Measurements from ENCODE around the gene WDFY1.

Gene WDFY1

DNA sequence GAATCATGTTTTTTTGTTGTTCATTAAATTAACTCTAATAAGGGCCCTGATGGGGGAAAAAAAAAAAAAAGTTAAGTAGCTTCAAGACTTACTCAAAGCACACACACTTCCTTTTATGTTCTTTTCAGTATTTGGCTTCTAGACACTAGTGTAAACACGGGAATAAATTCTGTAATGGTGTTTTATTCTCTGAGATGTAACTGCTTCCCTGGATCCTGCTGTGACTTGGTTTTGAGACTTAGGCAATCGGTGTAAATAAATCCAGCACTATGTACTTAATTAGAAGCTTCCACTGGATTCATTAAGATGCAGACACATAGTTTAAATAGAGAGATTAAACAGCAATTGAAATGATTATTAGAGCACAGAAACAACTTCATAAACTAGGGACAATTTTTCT lies 81.6 kb downstream of the WDFY1 start:
- in situ Hi-C loops (cut with HindIII; ENCODE audit: low sequenced_read_pairs): no loop called here

DNA sequence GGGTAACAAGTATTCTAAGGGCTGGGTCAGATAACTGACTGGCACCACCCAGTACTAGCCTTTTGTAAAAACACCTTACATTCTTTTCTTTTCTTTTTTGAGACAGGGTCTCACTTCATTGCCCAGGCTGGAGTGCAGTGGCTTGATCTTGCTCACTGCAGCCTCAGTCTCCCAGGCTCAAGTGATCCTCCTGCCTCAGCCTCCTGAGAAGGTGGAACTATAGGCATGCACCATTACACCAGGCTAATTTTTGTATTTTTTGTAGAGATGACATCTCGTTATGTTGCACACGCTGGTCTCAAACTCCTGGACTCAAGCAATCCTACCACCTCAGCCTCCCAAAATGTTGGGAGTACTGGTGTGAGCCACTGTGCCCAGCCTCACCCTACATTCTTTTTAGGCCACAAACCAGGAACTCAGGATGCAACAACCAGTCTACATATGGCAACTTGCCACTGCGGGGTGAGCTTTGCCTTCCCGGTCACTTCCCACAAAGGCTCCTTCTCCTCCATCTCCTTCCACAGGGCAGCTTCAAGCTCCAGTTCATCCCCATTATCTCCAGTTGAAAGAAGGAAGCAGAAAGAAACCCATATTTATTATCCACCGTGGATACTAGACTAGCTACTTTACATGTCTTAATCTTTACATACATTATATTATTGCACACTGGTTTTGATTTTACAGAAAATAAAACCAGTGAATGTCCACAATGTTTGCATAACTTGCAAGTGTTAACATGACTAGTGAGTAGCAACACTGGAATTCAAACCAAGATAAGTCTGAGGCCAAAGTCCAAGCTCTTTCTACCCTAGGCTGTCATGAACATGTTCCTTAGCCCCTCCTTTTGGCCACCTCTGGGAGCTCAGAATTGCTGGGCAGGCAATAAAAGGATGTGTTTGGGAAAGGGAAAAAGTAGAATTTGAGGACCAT lies 84.1 kb downstream of the WDFY1 start:
- in situ Hi-C loops (cut with HindIII; ENCODE audit: low sequenced_read_pairs): no loop called here

DNA sequence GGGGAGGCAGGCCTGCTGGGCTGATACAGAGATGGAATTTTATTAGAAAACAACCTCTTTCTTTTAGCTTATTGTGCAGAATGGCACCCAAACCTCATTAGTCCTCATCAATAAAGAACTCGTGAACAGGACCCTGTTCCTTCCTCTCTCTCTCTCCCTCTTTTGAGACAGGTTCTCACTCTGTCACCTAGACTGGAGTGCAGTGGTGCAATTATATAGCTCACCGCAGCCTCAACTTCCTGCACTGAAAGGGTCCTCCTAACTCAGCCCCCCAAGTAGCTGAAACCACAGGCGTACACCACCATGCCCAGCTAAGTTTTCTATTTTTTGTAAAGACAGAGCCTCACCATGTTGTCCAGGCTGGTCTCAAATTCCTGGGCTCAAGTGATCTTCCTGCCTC lies 86.1 kb downstream of the WDFY1 start:
- in situ Hi-C loops (cut with HindIII; ENCODE audit: low sequenced_read_pairs): no loop called here

DNA sequence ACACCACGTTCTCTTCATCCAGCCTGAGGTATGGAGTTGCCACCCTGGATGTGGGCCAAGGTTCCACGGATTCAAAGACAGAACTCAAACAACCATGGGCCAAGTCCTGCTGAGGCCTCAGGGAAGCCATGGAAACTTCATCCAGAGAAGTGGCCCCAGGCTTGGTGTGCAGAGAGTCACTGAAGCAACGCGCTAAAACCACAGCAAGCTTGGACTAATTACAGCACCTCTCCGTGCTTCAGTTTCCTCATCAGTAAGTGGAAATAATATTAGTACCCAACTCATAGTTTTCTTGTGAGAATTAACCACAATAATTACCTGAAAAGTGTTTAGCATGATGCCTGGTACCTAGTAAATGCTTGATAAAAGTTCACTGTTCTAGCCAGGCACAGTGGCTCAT lies 88.6 kb downstream of the WDFY1 start:
- in situ Hi-C loops (cut with HindIII; ENCODE audit: low sequenced_read_pairs): no loop called here

DNA sequence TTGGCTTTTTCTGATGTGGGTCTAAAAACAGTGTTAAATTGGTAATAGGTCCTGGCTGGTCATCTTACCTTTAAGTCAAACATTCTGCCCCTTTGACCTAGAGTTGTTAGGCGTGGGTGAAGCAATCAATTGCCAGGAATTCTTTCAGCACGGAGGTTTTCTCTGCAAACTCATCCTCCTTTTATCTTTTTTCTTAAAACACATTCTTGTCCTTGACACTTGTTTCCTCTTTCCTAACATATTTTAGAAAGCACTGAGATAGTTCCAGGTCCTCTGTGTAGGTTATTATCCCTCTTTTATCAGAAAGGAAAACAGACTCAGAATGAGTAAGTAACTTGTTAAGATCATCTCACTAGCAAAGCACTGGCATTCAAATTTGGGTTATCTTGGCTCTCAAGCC lies 89.1 kb downstream of the WDFY1 start:
- in situ Hi-C loops (cut with HindIII; ENCODE audit: low sequenced_read_pairs): no loop called here

DNA sequence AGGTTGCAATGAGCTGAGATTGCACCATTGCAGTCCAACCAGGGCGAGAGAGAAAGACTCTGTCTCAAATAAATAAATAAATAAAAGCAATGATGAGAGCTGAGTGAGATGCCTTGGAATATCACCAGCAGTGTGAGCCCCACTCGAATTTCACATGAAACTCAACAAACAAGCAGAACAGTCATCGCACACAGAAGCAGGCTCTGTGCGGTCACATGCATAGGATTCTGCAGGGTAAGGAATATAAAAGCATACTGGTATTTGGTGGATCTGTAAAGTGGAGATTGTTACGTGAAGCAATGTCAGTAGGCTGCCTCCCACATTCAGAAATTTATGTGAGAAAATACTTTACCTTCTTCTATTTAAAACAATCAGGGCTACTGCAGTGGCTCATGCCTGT lies 89.7 kb downstream of the WDFY1 start:
- in situ Hi-C loops (cut with HindIII; ENCODE audit: low sequenced_read_pairs): no loop called here

DNA sequence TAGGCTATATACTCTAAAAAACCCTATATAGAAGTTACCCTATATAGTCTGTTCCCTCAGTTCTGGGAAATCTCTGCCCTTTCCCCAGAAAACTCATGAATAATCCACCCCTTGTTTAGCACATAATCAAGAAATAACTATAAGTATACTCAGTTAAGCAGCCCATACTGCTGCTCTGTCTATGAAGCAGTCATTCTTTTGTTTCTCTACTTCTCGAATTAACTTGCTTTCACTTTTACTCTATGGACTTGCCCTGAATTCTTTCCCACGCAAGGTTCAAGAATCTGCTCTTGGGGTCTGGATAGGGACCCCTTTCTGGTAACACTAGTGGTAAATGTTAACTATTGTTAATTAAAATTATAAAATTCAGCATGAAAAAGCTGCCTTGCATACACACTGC lies 90.4 kb downstream of the WDFY1 start:
- in situ Hi-C loops (cut with HindIII; ENCODE audit: low sequenced_read_pairs): no loop called here

DNA sequence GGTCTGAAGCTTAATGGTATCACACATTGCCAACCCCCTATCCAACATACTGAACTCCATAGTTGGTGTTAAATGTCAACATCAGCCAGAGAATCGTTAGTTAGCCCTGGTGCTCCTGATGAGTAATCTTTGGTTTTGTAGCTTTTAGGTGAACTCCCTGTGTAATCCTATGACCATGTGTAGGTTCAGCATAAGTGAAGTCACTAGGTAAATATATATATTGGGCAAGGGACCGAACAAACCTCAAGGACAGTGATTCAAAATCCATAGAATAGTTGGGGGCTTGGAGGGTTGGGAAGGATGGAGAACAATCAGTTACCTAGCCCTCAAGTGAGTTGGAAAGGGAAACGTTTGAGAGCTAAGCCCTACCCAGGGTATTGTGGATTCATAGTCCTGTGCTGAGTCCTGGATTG lies 91.7 kb downstream of the WDFY1 start:
- in situ Hi-C loops (cut with HindIII; ENCODE audit: low sequenced_read_pairs): no loop called here

DNA sequence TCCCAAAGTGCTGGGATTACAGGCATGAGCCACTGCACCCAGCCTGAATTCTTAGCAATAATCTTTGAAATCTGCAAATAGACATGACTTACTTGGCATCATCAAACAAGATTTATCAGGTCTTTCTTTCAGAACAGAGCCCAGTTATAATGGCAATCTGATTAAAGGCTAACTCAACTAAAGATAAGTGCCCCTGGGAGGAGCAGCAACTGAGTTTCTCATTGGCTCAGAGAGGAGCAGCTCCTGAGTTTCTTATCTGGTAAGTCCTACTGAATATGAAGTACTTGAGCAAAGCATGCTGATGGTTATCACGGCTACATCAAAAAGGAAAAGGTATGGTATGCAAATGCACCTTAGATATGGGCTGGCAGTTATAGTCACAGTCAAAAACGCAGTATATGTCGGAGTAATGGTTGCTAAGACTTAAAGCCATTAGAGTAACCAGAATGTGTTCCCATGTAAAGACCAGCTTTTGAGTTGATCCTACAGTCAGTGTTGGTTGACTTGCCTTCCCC lies 92.8 kb downstream of the WDFY1 start:
- in situ Hi-C loops (cut with HindIII; ENCODE audit: low sequenced_read_pairs): no loop called here

DNA sequence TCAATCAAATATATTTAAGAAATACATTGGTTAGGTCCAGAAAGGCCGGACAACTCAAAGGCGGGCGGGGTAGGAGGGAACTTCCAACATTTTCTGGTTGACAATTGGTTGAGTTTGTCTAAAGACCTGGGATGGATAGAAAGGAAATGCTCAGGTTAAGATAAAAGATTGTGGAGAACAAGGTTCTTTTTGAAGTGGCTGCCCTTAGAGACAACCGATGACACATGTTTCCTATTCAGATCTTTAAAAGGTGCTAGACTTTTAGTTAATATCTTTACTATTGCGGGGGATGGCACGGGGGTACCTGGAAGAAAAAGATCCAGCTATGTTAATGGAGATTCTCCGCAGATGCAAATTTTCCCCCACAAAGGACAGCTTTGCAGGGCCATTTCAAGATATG lies 97.7 kb downstream of the WDFY1 start:
- in situ Hi-C loops (cut with HindIII; ENCODE audit: low sequenced_read_pairs): no loop called here

DNA sequence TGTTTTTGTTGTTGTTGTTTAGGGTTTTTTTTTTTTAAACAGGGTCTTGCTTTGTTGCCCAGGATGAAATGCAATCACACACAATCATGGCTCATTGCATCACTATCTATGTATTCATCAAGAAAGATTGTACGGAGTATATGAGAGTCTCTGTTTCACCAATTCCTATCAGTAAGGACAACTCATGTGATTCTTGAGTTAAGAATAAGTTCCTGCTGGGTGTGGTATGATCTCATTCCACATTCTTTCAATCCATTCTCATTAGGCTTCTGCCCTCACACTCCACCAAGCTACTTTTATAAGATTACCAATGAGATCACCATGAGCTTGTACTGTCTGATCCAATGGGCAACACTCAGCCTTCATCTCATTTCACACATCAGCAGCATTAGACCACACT lies 98.6 kb downstream of the WDFY1 start:
- in situ Hi-C loops (cut with HindIII; ENCODE audit: low sequenced_read_pairs): no loop called here

DNA sequence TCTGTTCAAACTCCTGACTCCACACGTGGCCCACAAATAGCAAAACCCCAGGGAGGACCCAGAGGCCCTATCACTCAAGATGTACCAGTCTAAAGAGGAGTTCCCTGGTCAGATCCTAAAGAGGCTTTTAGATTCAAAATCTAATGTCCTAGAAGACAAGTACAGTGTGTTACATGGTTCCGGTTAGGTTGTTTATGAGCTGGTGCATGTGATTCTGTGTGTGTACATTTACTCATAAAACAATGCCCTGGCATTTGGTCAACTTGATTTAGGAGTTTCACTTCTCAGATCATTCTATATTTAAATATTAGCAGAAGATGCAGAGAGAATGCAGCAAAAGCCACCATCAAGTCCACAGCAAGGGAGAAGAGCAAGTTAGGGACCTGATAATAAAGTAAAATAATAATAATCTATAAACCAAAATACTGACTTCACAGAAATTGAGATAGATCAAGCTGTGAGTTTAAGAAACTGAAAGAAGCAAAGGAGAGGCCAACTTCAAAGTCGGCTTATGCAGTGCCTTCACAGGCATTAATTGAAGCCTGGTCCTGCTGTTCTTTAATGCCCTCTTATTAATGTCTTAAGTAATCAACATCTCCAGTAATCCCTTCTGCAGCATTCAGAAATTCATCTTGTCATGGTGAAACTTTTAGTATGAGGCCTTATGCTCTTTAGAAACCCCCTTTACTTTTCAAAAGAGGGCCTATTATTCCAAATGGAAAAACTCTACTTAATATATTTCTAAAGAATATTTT lies 103.5 kb downstream of the WDFY1 start:
- in situ Hi-C loops (cut with HindIII; ENCODE audit: low sequenced_read_pairs): no loop called here

DNA sequence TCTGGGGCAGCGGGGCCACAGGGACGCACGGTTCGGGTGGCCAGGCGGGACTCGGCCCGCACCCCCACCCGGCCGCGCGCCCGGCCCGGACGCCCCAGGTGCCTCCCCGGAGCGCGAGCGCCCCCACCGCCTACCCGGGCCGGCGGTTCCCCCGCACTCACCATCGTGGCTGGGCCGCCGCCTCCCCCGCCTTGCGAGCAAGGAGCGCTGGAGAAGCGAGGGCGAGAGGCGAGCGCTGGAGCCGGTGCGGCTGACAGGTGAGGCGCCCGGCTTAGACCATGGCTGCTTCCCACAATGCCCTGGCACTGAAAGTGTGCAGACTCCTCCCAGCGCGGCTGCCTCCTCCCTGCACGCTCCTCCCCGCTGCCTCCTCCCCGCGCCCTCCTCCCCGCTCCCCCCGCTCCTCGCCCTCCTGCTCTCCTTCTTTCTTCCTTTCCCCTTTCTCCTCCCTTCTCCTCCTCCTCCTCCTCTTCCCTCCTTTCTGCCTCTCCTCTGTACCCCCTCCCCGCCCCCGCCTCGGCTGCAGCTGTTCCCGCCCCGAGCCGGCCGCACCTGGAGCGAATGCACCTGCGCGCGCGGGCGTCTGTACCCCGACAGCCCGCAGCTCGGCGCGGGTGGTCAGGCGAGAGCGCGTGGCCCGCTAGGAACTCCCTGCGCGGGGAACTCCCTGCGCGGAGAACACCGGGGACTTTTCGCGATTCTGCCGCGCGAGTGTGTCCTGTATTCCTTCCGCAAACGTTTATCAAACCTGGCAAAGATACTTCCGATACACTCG lies 107.7 kb downstream of the WDFY1 start, which contains the start of gene AP1S3:
TSS of gene AP1S3 (minus strand) at position 296 of the 775 bp plus-strand sequence. CDS start at position 164, 132 bp downstream.
- in situ Hi-C loops (cut with HindIII; ENCODE audit: low sequenced_read_pairs): no loop called here

DNA sequence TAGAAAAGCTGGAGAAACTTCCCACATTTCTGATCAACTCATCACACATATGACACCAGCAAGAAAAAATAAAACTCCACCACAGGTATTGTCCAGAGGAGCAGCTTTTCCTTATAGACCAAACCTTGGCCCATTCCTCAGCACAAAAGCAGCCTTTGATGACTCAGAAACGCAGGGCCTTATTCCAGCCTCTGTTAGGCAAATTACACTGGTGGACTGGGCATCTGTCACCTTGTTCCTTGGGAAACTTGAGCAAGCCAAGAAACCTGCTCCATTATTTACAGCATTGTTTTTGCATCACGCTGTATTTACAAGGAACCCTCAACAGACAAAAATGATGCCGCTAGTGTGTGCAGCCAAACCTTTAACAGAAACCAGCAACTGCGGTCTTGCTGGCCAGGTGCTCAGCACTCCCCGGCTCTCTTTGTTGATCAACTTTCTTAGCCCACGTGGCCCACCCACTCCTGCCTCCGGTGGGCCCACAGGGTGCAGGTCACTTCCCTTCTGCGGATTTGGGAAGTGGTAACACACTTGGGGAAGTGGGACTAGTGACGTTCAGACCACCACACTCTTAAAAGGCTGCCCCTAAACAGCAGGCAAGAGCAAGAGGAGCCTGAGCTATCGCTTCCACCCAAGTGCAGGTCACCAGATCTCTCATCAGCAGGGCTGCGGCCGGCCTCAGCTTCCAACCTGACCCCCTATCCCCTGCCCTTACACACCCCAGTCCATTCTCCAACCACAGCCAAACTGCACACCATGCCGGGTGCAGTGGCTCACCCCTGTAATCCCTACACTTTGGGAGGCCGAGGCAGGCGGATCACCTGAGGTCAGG lies 109.2 kb downstream of the WDFY1 start:
- in situ Hi-C loops (cut with HindIII; ENCODE audit: low sequenced_read_pairs): no loop called here

DNA sequence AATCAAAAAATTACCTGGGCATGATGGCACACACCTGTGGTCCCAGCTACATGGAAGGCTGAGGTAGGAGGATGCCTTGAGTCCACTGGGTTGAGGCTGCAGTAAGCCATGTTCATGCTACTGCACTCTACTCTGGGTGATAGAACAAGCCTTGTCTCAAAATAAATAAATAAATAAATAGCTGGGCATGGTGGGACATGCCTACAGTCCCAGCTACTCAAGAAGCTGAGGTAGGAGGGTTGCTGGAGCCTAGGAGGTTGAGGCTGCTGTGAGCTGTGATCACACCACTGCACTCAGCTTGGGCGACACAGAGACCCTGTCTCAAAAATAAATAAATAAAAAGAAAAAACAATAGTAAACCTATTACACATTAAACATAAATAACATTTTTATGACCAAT lies 110.7 kb downstream of the WDFY1 start:
- in situ Hi-C loops (cut with HindIII; ENCODE audit: low sequenced_read_pairs): no loop called here

DNA sequence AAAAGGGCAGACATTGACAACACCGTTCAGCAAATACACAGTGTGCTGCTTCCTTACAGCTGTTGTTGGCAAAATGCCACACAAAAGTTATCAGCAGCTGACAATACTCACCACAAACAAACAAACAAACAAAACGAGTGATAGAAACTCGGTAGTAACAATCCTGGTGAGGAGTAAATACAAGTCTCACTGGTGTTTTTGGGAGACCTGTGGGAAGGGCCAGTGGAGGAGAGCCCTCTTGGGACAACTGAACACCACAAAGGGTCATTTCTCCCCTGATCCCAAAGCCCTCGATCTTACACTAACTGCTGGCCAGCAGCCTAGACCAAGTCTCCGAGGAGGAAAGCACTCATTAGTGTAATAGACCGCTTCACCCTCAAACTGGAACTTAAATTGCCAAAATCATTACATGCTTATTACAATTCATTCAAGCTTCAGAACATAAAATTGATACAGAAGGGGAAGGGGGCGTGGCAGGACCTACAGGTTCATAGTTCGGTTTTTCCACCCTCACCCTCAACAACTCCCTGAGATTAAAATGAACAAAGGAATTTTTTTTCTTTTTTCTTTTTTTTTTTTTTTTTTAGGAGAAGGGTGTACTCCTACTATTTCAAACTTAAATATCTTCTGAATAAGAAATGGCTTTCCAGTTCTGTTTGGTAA lies 112.8 kb downstream of the WDFY1 start:
- in situ Hi-C loops (cut with HindIII; ENCODE audit: low sequenced_read_pairs): no loop called here

DNA sequence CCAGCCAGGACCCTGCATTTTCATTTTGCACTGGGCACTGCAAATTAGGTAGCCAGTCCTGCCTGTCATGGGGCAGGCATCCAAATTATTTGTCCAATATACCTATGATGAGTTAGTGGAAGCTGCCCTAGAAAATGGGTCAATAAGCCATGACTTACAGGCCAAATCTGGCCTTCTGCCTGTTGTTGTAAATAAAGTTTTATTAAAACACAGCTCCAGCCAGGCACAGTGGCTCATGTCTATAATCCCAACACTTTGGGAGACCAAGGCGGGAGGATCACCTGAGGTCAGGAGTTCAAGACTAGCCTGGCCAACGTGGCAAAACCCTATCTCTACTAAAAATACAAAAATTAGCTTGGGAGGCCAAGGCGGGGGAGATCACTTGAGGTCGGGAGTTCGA lies 116.0 kb downstream of the WDFY1 start:
- in situ Hi-C loops (cut with HindIII; ENCODE audit: low sequenced_read_pairs): no loop called here

DNA sequence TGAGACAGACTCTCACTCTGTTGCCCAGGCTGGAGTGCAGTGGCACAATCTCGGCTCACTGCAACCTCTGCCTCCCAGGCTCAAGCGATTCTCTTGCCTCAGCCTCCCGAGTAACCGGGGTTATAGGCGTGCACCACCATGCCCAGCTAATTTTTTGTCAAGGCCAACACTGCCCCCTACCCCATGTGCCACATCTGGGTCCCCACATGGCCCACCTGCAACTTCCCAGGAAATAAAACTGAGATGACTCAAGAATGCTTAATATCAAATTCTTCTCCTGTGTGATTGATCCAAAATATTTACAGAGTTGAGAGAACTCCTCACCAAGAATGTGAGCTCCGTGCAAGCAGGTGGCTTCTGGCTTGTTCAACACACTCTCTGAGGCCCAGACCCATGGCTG lies 116.8 kb downstream of the WDFY1 start:
- in situ Hi-C loops (cut with HindIII; ENCODE audit: low sequenced_read_pairs): no loop called here

DNA sequence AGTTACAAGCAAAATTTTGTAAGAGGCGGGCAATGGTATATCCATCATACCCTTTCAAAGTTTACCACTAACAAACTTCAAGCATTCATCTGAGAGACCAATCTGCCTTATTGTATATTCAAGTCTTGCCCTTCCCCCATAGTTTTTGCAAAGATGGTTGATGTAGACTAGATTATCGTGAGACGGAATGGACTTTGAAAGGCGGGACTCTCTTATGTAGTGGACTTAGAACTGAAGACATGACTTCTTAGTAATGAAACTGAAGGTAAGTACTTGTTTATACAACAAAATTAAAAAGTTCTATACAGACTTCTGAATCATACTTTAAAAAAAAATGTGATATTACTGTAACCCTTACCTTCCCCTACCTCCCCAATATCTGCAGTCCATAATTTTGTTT lies 118.1 kb downstream of the WDFY1 start:
- in situ Hi-C loops (cut with HindIII; ENCODE audit: low sequenced_read_pairs): no loop called here

Data from endothelial cell of hepatic sinusoid (primary cell).